ENCODE measurements around the gene EFR3B.
"Not testable (repeated sequence)": the region's sequence is repeated elsewhere in the genome, so short reads cannot be mapped to it uniquely, and the experiment has no call there.

The EFR3B gene

GRCh38 chr2:25140535-25140934 is 98.7 kb downstream of the EFR3B start:
- H3K9me3 ChIP-seq (ENCODE audit: insufficient read depth, low read depth, low read length); H3K27me3 ChIP-seq (ENCODE audit: insufficient read depth, low read length); H3K9ac ChIP-seq (ENCODE audit: low read depth, low read length); H3K4me1 ChIP-seq (ENCODE audit: insufficient read depth, low read length); H3K36me3 ChIP-seq (ENCODE audit: insufficient read depth, low read depth, low read length); H3K27ac ChIP-seq (ENCODE audit: low read length); H3K4me3 ChIP-seq (ENCODE audit: low read length): not testable (repeated sequence)

GRCh38 chr2:25141120-25141519 is 99.2 kb downstream of the EFR3B start:
- H3K9me3 ChIP-seq (ENCODE audit: insufficient read depth, low read depth, low read length): no peaks in the 10 kb centered on the region
- no peaks in the 10 kb centered on the region for H3K27me3 ChIP-seq (ENCODE audit: insufficient read depth, low read length)
- H3K4me1 ChIP-seq (ENCODE audit: insufficient read depth, low read length): no peaks in the 10 kb centered on the region
- no peak overlapping the region for H3K4me3 ChIP-seq (ENCODE audit: low read length)
- no peak overlapping the region for H3K9ac ChIP-seq (ENCODE audit: low read depth, low read length)
- H3K36me3 ChIP-seq (ENCODE audit: insufficient read depth, low read depth, low read length): peaks cover 5% of the 10 kb centered on the region; the same call in 1 of the 2 replicates
- H3K27ac ChIP-seq (ENCODE audit: low read length): no peak overlapping the region

GRCh38 chr2:25145803-25146202 is 103.9 kb downstream of the EFR3B start:
- H3K9ac ChIP-seq (ENCODE audit: low read depth, low read length): no peak overlapping the region
- no peaks in the 10 kb centered on the region for H3K9me3 ChIP-seq (ENCODE audit: insufficient read depth, low read depth, low read length)
- no peaks in the 10 kb centered on the region for H3K4me1 ChIP-seq (ENCODE audit: insufficient read depth, low read length)
- H3K27me3 ChIP-seq (ENCODE audit: insufficient read depth, low read length): no peaks in the 10 kb centered on the region
- no peak overlapping the region for H3K27ac ChIP-seq (ENCODE audit: low read length)
- peaks cover 5% of the 10 kb centered on the region for H3K36me3 ChIP-seq (ENCODE audit: insufficient read depth, low read depth, low read length)
- H3K4me3 ChIP-seq (ENCODE audit: low read length): no peak overlapping the region

GRCh38 chr2:25146896-25147295 is 105.0 kb downstream of the EFR3B start:
- Histone ChIP-seq H3K27ac (ENCODE audit: low read length) (no peak overlapping the region), H3K4me1 (ENCODE audit: insufficient read depth, low read length) (no peaks in the 10 kb centered on the region), H3K27me3 (ENCODE audit: insufficient read depth, low read length) (no peaks in the 10 kb centered on the region), H3K4me3 (ENCODE audit: low read length) (no peak overlapping the region), H3K9ac (ENCODE audit: low read depth, low read length) (no peak overlapping the region), H3K36me3 (ENCODE audit: insufficient read depth, low read depth, low read length) (peaks cover 5% of the 10 kb centered on the region), H3K9me3 (ENCODE audit: insufficient read depth, low read depth, low read length) (no peaks in the 10 kb centered on the region)

GRCh38 chr2:25149646-25150045 is 107.8 kb downstream of the EFR3B start:
- Histone ChIP-seq H3K4me1 (ENCODE audit: insufficient read depth, low read length) (no peaks in the 10 kb centered on the region), H3K4me3 (ENCODE audit: low read length) (no peak overlapping the region), H3K36me3 (ENCODE audit: insufficient read depth, low read depth, low read length) (peaks cover 5% of the 10 kb centered on the region; the same call in 1 of the 2 replicates), H3K27ac (ENCODE audit: low read length) (no peak overlapping the region), H3K9ac (ENCODE audit: low read depth, low read length) (no peak overlapping the region), H3K27me3 (ENCODE audit: insufficient read depth, low read length) (no peaks in the 10 kb centered on the region), H3K9me3 (ENCODE audit: insufficient read depth, low read depth, low read length) (no peaks in the 10 kb centered on the region)

- not testable (repeated sequence) for H3K4me1 ChIP-seq (ENCODE audit: insufficient read depth, low read length)
Observed at GRCh38 chr2:25150993-25151392, 109.1 kb downstream of the EFR3B start.

GRCh38 chr2:25151718-25152117 is 109.8 kb downstream of the EFR3B start:
- H3K36me3 ChIP-seq (ENCODE audit: insufficient read depth, low read depth, low read length): no peaks in the 10 kb centered on the region
- no peak overlapping the region for H3K27ac ChIP-seq (ENCODE audit: low read length)
- H3K4me1 ChIP-seq (ENCODE audit: insufficient read depth, low read length): no peaks in the 10 kb centered on the region
- H3K9ac ChIP-seq (ENCODE audit: low read depth, low read length): no peak overlapping the region
- no peak overlapping the region for H3K4me3 ChIP-seq (ENCODE audit: low read length)
- H3K27me3 ChIP-seq (ENCODE audit: insufficient read depth, low read length): no peaks in the 10 kb centered on the region
- no peaks in the 10 kb centered on the region for H3K9me3 ChIP-seq (ENCODE audit: insufficient read depth, low read depth, low read length)

More at GRCh38 chr2:25150993-25151392, 109.1 kb downstream of the EFR3B start:
- H3K36me3 ChIP-seq (ENCODE audit: insufficient read depth, low read depth, low read length); H3K4me3 ChIP-seq (ENCODE audit: low read length); H3K27ac ChIP-seq (ENCODE audit: low read length); H3K9me3 ChIP-seq (ENCODE audit: insufficient read depth, low read depth, low read length); H3K27me3 ChIP-seq (ENCODE audit: insufficient read depth, low read length); H3K9ac ChIP-seq (ENCODE audit: low read depth, low read length): not testable (repeated sequence)

- Histone ChIP-seq H3K27me3 (ENCODE audit: insufficient read depth, low read length) (no peaks in the 10 kb centered on the region), H3K9ac (ENCODE audit: low read depth, low read length) (no peak overlapping the region), H3K9me3 (ENCODE audit: insufficient read depth, low read depth, low read length) (no peaks in the 10 kb centered on the region), H3K27ac (ENCODE audit: low read length) (no peak overlapping the region), H3K36me3 (ENCODE audit: insufficient read depth, low read depth, low read length) (no peaks in the 10 kb centered on the region), H3K4me3 (ENCODE audit: low read length) (no peak overlapping the region), H3K4me1 (ENCODE audit: insufficient read depth, low read length) (peaks cover 3% of the 10 kb centered on the region; the same call in 1 of the 2 replicates)
Observed at GRCh38 chr2:25155401-25155800, 113.5 kb downstream of the EFR3B start.

- Histone ChIP-seq H3K27ac (ENCODE audit: low read length) (no peak overlapping the region), H3K4me3 (ENCODE audit: low read length) (no peak overlapping the region), H3K36me3 (ENCODE audit: insufficient read depth, low read depth, low read length) (no peaks in the 10 kb centered on the region), H3K4me1 (ENCODE audit: insufficient read depth, low read length) (peaks cover 3% of the 10 kb centered on the region; the same call in 1 of the 2 replicates), H3K9me3 (ENCODE audit: insufficient read depth, low read depth, low read length) (no peaks in the 10 kb centered on the region), H3K9ac (ENCODE audit: low read depth, low read length) (no peak overlapping the region), H3K27me3 (ENCODE audit: insufficient read depth, low read length) (no peaks in the 10 kb centered on the region)
Observed at GRCh38 chr2:25158096-25158852, 116.4 kb downstream of the EFR3B start.

- Histone ChIP-seq H3K9me3 (ENCODE audit: insufficient read depth, low read depth, low read length) (no peaks in the 10 kb centered on the region), H3K4me3 (ENCODE audit: low read length) (no peak overlapping the region), H3K36me3 (ENCODE audit: insufficient read depth, low read depth, low read length) (no peaks in the 10 kb centered on the region), H3K27ac (ENCODE audit: low read length) (no peak overlapping the region), H3K27me3 (ENCODE audit: insufficient read depth, low read length) (peaks cover 9% of the 10 kb centered on the region), H3K9ac (ENCODE audit: low read depth, low read length) (no peak overlapping the region), H3K4me1 (ENCODE audit: insufficient read depth, low read length) (peaks cover 3% of the 10 kb centered on the region; the same call in 1 of the 2 replicates)
Observed at GRCh38 chr2:25159949-25160348, 118.1 kb downstream of the EFR3B start.

- Histone ChIP-seq H3K9me3 (ENCODE audit: insufficient read depth, low read depth, low read length) (no peaks in the 10 kb centered on the region), H3K9ac (ENCODE audit: low read depth, low read length) (no peak overlapping the region), H3K4me3 (ENCODE audit: low read length) (no peak overlapping the region), H3K27ac (ENCODE audit: low read length) (no peak overlapping the region), H3K4me1 (ENCODE audit: insufficient read depth, low read length) (peaks cover 3% of the 10 kb centered on the region; the same call in 1 of the 2 replicates), H3K36me3 (ENCODE audit: insufficient read depth, low read depth, low read length) (no peaks in the 10 kb centered on the region), H3K27me3 (ENCODE audit: insufficient read depth, low read length) (peaks cover 13% of the 10 kb centered on the region)
Observed at GRCh38 chr2:25160376-25160775, 118.5 kb downstream of the EFR3B start.

GRCh38 chr2:25161055-25161781 is 119.3 kb downstream of the EFR3B start:
- H3K4me3 ChIP-seq (ENCODE audit: low read length): no peak overlapping the region
- H3K4me1 ChIP-seq (ENCODE audit: insufficient read depth, low read length): peaks cover 3% of the 10 kb centered on the region; the same call in 1 of the 2 replicates
- H3K27ac ChIP-seq (ENCODE audit: low read length): no peak overlapping the region
- H3K36me3 ChIP-seq (ENCODE audit: insufficient read depth, low read depth, low read length): no peaks in the 10 kb centered on the region
- H3K27me3 ChIP-seq (ENCODE audit: insufficient read depth, low read length): peaks cover 21% of the 10 kb centered on the region
- no peaks in the 10 kb centered on the region for H3K9me3 ChIP-seq (ENCODE audit: insufficient read depth, low read depth, low read length)
- H3K9ac ChIP-seq (ENCODE audit: low read depth, low read length): no peak overlapping the region

Data from iPS-20b (cell line).